Common myeloid progenitor, CD34-positive (primary cell): ENCODE measurements around the gene SMIM10L1.
A peak's percentile ranks its signal among the peaks of the same experiment; 100 is the strongest.

Experiments used
- CTCF ChIA-PET: fragments of 350-600 bp; sonication (Branson Sonifier 250); formaldehyde crosslinking; loops from one replicate; lab custom pipeline; 2021; ENCODE audit warnings: antibody characterized with exemption; lab: Charles Lee
- POLR2A ChIA-PET: fragments of 350-600 bp; sonication (Branson Sonifier 250); formaldehyde crosslinking; loops from one replicate; lab custom pipeline; 2021; ENCODE audit warnings: antibody characterized with exemption; lab: Charles Lee
- DNase-seq, 3 donors: peaks; one replicate each; pipeline versions ENCODE4 v3.0.0 to v3.0.0-alpha.2; 2013
- H3K27ac ChIP-seq, 2 experiments: 1 replicate in 1 of 2; 2 replicates in 1 of 2; pipeline ENCODE4 v1.7.0; 2013; ENCODE audit warnings: inconsistent platforms in 2 of 2, low read length in 2 of 2, mild to moderate bottlenecking in 2 of 2, low read depth in 1 of 2, moderate library complexity in 1 of 2; ENCODE audit not compliant: severe bottlenecking in 2 of 2, insufficient read depth in 1 of 2, poor library complexity in 1 of 2
- H3K27me3 ChIP-seq, 5 experiments: replicated peaks in 2 of 5; 1 replicate in 3 of 5; 2 replicates in 2 of 5; pipeline versions ENCODE4 v1.6.1 to v1.7.0; 2013; ENCODE audit warnings: low read length in 4 of 5, mild to moderate bottlenecking in 2 of 5, moderate library complexity in 2 of 5, inconsistent platforms in 1 of 5; ENCODE audit not compliant: insufficient read depth in 5 of 5, control insufficient read depth in 4 of 5
- H3K36me3 ChIP-seq, 4 experiments: 1 replicate in 2 of 4; 2 replicates in 2 of 4; pipeline versions ENCODE4 v1.6.1 to v1.7.0; 2013; ENCODE audit warnings: low read length in 3 of 4, control low read depth in 1 of 4, mild to moderate bottlenecking in 1 of 4; ENCODE audit not compliant: control insufficient read depth in 4 of 4, insufficient read depth in 4 of 4
- H3K4me1 ChIP-seq, 4 experiments: 1 replicate in 3 of 4; 2 replicates in 1 of 4; pipeline versions ENCODE4 v1.6.1 to v1.7.1; 2013; ENCODE audit warnings: low read length in 3 of 4, mild to moderate bottlenecking in 3 of 4, control low read depth in 1 of 4, inconsistent platforms in 1 of 4, moderate library complexity in 1 of 4; ENCODE audit not compliant: control insufficient read depth in 4 of 4, insufficient read depth in 4 of 4; ENCODE audit errors: control extremely low read depth in 1 of 4
- H3K4me3 ChIP-seq, 7 experiments: 1 replicate in 4 of 7; 2 replicates in 3 of 7; pipeline versions ENCODE4 v1.5.1 to v1.7.0; 2013; ENCODE audit warnings: mild to moderate bottlenecking in 7 of 7, low read length in 6 of 7, moderate library complexity in 6 of 7, inconsistent platforms in 2 of 7, low read depth in 2 of 7, control low read depth in 1 of 7; ENCODE audit not compliant: insufficient read depth in 4 of 7, control insufficient read depth in 1 of 7; ENCODE audit errors: extremely low read depth in 1 of 7
- H3K9me3 ChIP-seq, 5 experiments: 1 replicate in 4 of 5; 2 replicates in 1 of 5; pipeline versions ENCODE4 v1.6.1 to v1.7.1; 2013; ENCODE audit warnings: low read length in 4 of 5, mild to moderate bottlenecking in 2 of 5, inconsistent platforms in 1 of 5, low read depth in 1 of 5, moderate library complexity in 1 of 5; ENCODE audit not compliant: control insufficient read depth in 4 of 5, insufficient read depth in 2 of 5; ENCODE audit errors: control extremely low read depth in 1 of 5
- WGBS: methylation state at CpG from one replicate; pipeline ENCODE4 v1.1.5; 2013; ENCODE audit not compliant: insufficient coverage; 5-methylcytosine and 5-hydroxymethylcytosine counted together

SMIM10L1 gene

DNA sequence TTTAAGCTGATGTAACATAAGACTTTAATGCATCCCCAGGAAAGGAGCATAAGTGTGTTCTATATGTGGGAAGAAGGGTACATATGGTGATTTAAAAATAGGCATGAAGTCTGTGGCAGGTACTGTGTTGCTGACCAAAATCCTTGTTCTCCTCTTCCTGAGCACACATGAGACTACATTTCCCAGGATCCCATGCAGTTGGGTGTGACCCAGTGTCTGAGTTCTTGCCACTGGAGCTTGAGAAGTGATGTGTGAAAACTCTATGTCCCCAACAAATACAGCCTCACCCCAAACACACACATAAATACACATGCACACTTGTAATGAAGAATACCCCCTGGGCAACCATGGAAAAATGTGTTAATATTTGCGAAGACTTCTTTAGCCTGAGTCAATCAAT lies 8.5 kb upstream of the SMIM10L1 start:
- Histone ChIP-seq H3K27me3 (no peaks in the 10 kb centered on the region), H3K36me3 (peaks cover 12 to 54% (median 26%) of the 10 kb centered on the region in 4 experiments), H3K27ac (no peak overlapping the region), H3K9me3 (no peaks in the 10 kb centered on the region), H3K4me3 (no peak overlapping the region), H3K4me1 (peaks cover 0 to 2% (median 0%) of the 10 kb centered on the region in 4 experiments)
- ChIA-PET CTCF (interaction anchor here (1.9 kb wide), 1 partner anchor 9 kb away, joined by 6 read pairs; the partner anchor contains the start of gene SMIM10L1), POLR2A (interaction anchor here (0.9 kb wide), 1 partner anchor 8 kb away, joined by 4 read pairs; the partner anchor contains the start of gene SMIM10L1)
- peak in 2 of 3 donors; percentile 9 to 10 for DNase-seq
- WGBS = no CpG with 5 or more reads among the region's 1 CpG

- DNase-seq = no peak
- Histone ChIP-seq H3K27ac (no peak overlapping the region), H3K36me3 (peaks cover 10 to 52% (median 24%) of the 10 kb centered on the region in 4 experiments), H3K4me3 (no peak overlapping the region), H3K27me3 (no peaks in the 10 kb centered on the region), H3K4me1 (peaks cover 0 to 11% (median 7%) of the 10 kb centered on the region in 4 experiments), H3K9me3 (no peaks in the 10 kb centered on the region)
- ChIA-PET POLR2A (no interaction called here), CTCF (no interaction called here)
Observed at GRCh38 chr12:11164384-11164783, 6.6 kb upstream of the SMIM10L1 start.

- Histone ChIP-seq H3K4me1 (peaks cover 4 to 22% (median 15%) of the 10 kb centered on the region in 4 experiments), H3K36me3 (peaks cover 10 to 44% (median 18%) of the 10 kb centered on the region in 4 experiments), H3K9me3 (no peaks in the 10 kb centered on the region), H3K27ac (no peak overlapping the region), H3K4me3 (no peak overlapping the region), H3K27me3 (no peaks in the 10 kb centered on the region)
- ChIA-PET CTCF (no interaction called here), POLR2A (no interaction called here)
- DNase-seq = no peak
Observed at GRCh38 chr12:11166300-11166699, 4.7 kb upstream of the SMIM10L1 start.

DNA sequence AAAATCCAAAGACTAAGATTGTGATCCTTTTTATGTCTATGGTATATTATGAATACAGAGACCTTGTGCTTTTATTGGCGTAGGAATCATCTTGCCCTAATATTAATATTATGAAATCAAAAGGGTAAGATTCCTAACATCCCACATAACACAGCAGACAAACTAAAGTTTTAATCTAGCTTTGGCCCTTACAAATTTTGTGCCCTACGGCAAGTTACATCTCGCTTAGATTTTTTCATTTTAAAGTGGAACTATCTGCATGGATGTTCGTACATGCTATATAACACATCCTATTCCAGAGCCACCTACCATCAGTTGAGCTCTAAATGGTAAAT lies 217 bp upstream of the SMIM10L1 start:
- H3K27ac ChIP-seq = peak overlapping the region; percentile 85 to 95
- peaks cover 8 to 32% (median 21%) of the 10 kb centered on the region in 4 experiments for H3K4me1 ChIP-seq
- no peaks in the 10 kb centered on the region for H3K27me3 ChIP-seq
- CTCF ChIA-PET = interaction anchor here (1.5 to 1.7 kb wide), 2 partner anchors 8 to 10 kb away, joined by 6 to 7 read pairs; no protein-coding TSS in a partner anchor
- POLR2A ChIA-PET = interaction anchor here (0.6 to 1.2 kb wide), 3 partner anchors 8 to 920 kb away, joined by 3 to 4 read pairs (median 4); no protein-coding TSS in a partner anchor
- no peaks in the 10 kb centered on the region for H3K9me3 ChIP-seq
- no peak for DNase-seq
- peak overlapping the region; percentile 68 to 98 (median 85) for H3K4me3 ChIP-seq
- H3K36me3 ChIP-seq = peaks cover 5 to 34% (median 7%) of the 10 kb centered on the region in 4 experiments
- WGBS = no CpG with 5 or more reads among the region's 4 CpGs

- Histone ChIP-seq H3K27me3 (no peaks in the 10 kb centered on the region), H3K36me3 (peaks cover 0 to 27% (median 4%) of the 10 kb centered on the region in 4 experiments), H3K9me3 (no peaks in the 10 kb centered on the region), H3K27ac (peak overlapping the region; percentile 85 to 95), H3K4me1 (peaks cover 8 to 32% (median 20%) of the 10 kb centered on the region in 4 experiments), H3K4me3 (peak overlapping the region in 6 of 7 experiments; percentile 80 to 98 (median 86))
- CTCF ChIA-PET = interaction anchor here (1.5 kb wide), 1 partner anchor 9 kb away, joined by 6 read pairs; no protein-coding TSS in a partner anchor
- POLR2A ChIA-PET = interaction anchor here (0.6 to 1.2 kb wide), 4 partner anchors 11 to 560 kb away, joined by 3 to 6 read pairs (median 4); no protein-coding TSS in a partner anchor
- WGBS = 19% methylated on average over 3 of the region's 10 CpGs
- DNase-seq = peak; percentile 22 to 51 (median 44)
Observed at GRCh38 chr12:11171969-11172675, 1.1 kb downstream of the SMIM10L1 start.

GRCh38 chr12:11174022-11174421 lies 3.0 kb downstream of the SMIM10L1 start:
- Histone ChIP-seq H3K4me1 (peaks cover 7 to 27% (median 17%) of the 10 kb centered on the region in 4 experiments), H3K27me3 (no peaks in the 10 kb centered on the region), H3K4me3 (no peak overlapping the region), H3K36me3 (peaks cover 0 to 25% (median 5%) of the 10 kb centered on the region in 4 experiments), H3K27ac (no peak overlapping the region), H3K9me3 (no peaks in the 10 kb centered on the region)
- ChIA-PET POLR2A (interaction anchor here (0.6 kb wide), 1 partner anchor 1090 kb away, joined by 3 read pairs; no protein-coding TSS in a partner anchor), CTCF (interaction anchor here (1.5 kb wide), 1 partner anchor 15 kb away, joined by 4 read pairs; no protein-coding TSS in a partner anchor)
- DNase-seq = no peak
- WGBS = no CpG with 5 or more reads among the region's 2 CpGs

DNA sequence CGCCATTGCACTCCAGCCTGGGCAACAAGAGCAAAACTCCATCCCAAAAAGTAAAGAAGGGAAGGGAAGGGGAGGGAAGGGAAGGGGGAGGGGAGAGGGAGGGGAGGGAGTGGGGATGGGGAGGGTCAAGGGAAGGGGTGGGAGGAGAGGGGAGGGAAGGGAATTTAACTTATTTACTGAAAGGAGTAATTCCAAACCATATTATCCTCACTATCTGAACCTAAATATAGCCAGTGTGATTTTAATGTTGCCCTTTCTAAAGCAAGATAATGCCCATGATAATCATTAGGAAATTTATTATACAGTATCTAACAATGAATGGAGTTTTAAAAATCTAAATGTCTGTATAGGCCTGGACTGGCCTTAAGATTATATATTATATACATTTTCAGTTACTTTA lies 7.3 kb downstream of the SMIM10L1 start:
- CTCF ChIA-PET = no interaction called here

More for the DNA sequence above, 7.3 kb downstream of the SMIM10L1 start:
- H3K4me1 ChIP-seq = no peaks in the 10 kb centered on the region
- DNase-seq = no peak
- H3K27ac ChIP-seq = no peak overlapping the region
- H3K9me3 ChIP-seq = no peaks in the 10 kb centered on the region
- H3K4me3 ChIP-seq = no peak overlapping the region
- peaks cover 0 to 16% (median 4%) of the 10 kb centered on the region in 4 experiments for H3K36me3 ChIP-seq
- no CpG with 5 or more reads among the region's 1 CpG for WGBS
- no peaks in the 10 kb centered on the region for H3K27me3 ChIP-seq
- POLR2A ChIA-PET = no interaction called here
